Measurements from ENCODE around the gene STAG3.

The STAG3 gene

GRCh38 chr7:100160067-100160466, 17.7 kb upstream of the STAG3 start:
- Mint-ChIP-seq H3K9me3 (no peaks in the 10 kb centered on the region), H3K27me3 (no peaks in the 10 kb centered on the region), H3K4me3 (no peak overlapping the region), H3K27ac (no peak overlapping the region), H3K36me3 (ENCODE audit: low read depth) (peaks cover 12% of the 10 kb centered on the region), H3K4me1 (peaks cover 42% of the 10 kb centered on the region)
- no peak for DNase-seq
- no peak for ATAC-seq

DNA sequence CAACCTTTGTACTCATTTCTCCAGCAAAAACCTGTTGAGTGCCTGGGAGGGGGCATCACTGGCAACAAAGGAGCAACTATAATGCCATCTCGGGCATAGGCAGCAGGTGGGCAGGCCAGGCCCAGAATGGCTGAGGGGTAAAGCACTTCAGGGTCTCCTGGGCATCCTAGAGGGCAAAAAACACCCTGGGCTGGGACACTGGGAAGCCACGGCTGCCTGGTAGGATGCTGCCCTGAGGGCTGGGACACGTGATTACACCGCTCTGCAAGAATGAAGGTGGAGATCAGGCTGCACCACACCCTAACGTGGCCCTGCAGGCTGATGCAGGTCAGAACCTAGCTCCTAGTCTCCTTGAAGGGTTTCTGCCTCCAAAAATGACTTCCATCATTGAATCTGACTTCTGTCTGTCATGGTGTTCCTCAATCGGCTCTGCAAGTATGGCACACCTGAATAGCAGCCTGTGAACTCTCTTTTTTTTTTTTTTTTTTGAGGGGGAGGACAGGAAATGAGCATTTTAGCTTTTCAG, 14.6 kb upstream of the STAG3 start:
- ATAC-seq (no peak), DNase-seq (no peak)
- peaks cover 11% of the 10 kb centered on the region for H3K27me3 Mint-ChIP-seq
- no peak overlapping the region for H3K27ac Mint-ChIP-seq
- H3K4me1 Mint-ChIP-seq, result peaks cover 48% of the 10 kb centered on the region
- H3K36me3 Mint-ChIP-seq (ENCODE audit: low read depth), result no peaks in the 10 kb centered on the region
- H3K4me3 Mint-ChIP-seq, result no peak overlapping the region
- H3K9me3 Mint-ChIP-seq, result no peaks in the 10 kb centered on the region

DNA sequence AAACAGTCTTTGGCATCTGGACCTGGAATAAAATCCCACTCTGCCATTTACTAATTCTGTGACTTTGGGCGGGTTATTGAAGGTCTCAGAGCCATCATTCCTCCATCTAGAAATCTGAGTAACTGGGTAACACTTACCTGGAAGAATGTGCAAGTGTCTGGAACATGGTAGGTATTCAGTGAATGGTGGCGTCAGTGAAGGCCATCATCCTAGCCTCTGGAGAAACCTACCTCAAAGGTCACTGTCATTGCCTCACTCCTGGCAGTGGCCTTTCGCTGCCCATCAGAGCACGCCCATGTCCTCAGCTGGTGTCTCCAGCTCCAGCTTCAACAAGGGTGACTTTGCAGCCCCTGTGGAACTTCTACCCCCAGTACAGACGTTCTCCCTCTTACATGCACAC, 13.8 kb upstream of the STAG3 start:
- Mint-ChIP-seq H3K4me1 (peaks cover 53% of the 10 kb centered on the region), H3K4me3 (no peak overlapping the region), H3K36me3 (ENCODE audit: low read depth) (no peaks in the 10 kb centered on the region), H3K27ac (no peak overlapping the region), H3K27me3 (peaks cover 15% of the 10 kb centered on the region), H3K9me3 (no peaks in the 10 kb centered on the region)
- ATAC-seq (no peak), DNase-seq (no peak)

- H3K4me1 Mint-ChIP-seq, result peaks cover 69% of the 10 kb centered on the region
- ATAC-seq, result peak; percentile 64
- peak overlapping the region; percentile 54 for H3K27ac Mint-ChIP-seq
- peak overlapping the region; percentile 40 for H3K4me3 Mint-ChIP-seq
- DNase-seq, result no peak
- no peaks in the 10 kb centered on the region for H3K36me3 Mint-ChIP-seq (ENCODE audit: low read depth)
- no peaks in the 10 kb centered on the region for H3K9me3 Mint-ChIP-seq
- H3K27me3 Mint-ChIP-seq, result peaks cover 23% of the 10 kb centered on the region
These were observed 11.3 kb upstream of the STAG3 start for GRCh38 chr7:100166317-100166940.

DNA sequence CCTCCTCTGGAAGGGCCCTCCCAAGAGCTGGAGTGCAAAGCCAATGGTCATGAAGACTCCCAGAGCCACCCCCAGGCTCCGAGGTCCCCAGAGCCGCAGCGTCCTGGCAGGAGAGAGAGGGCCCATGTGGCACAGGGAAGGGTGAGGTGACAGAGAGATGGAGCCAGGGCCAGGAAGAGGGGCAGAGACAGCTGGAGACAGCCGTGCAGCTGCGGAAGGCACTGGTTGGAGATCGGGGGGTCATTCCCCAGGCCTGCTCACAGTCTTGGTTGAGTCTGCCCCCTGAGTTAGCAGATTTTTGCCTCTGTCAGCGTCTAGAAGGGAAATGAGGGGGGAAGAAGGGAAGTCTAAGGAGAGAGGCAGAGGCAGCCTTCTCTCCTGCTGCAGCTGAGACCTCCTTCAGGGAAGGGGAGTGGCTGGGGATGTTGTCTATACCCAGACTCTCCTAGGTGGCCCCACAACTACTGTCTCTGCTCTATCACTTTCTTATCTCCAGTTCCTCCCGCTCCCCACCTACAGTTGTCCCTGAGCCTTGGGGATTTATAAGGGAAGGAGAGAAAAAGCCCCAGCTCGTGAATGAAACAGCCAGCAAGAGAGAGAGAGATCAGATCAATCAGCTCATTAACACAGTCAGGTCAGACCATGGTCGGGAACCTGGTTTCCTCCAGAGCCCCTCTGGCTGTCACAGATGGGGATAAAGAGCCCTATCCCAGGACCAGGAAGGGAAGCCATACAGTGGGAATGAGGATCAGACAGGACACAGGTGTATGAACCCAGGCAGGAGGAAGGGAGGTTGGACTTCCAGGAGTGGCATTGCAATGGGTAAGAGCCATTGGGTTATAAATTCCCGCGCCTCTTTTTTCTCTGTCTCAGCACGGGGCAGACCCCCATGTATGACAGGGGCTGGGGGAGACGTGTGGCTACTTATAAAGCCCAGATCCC, 10.5 kb upstream of the STAG3 start:
- DNase-seq, result no peak
- H3K27ac Mint-ChIP-seq, result no peak overlapping the region
- no peak for ATAC-seq
- H3K27me3 Mint-ChIP-seq, result peaks cover 23% of the 10 kb centered on the region
- H3K36me3 Mint-ChIP-seq (ENCODE audit: low read depth), result no peaks in the 10 kb centered on the region
- no peaks in the 10 kb centered on the region for H3K9me3 Mint-ChIP-seq
- H3K4me1 Mint-ChIP-seq, result peaks cover 73% of the 10 kb centered on the region
- H3K4me3 Mint-ChIP-seq, result peak overlapping the region; percentile 77

- Mint-ChIP-seq H3K9me3 (no peaks in the 10 kb centered on the region), H3K36me3 (ENCODE audit: low read depth) (no peaks in the 10 kb centered on the region), H3K4me1 (peaks cover 69% of the 10 kb centered on the region), H3K4me3 (peak overlapping the region; percentile 77), H3K27me3 (peaks cover 23% of the 10 kb centered on the region), H3K27ac (peak overlapping the region; percentile 37)
- ATAC-seq, result no peak
- DNase-seq, result no peak
These were observed 9.8 kb upstream of the STAG3 start for GRCh38 chr7:100167912-100168323.

GRCh38 chr7:100169147-100169850, 8.4 kb upstream of the STAG3 start:
- peak overlapping the region; percentile 77 for H3K4me3 Mint-ChIP-seq
- H3K27me3 Mint-ChIP-seq, result peaks cover 23% of the 10 kb centered on the region
- H3K36me3 Mint-ChIP-seq (ENCODE audit: low read depth), result no peaks in the 10 kb centered on the region
- ATAC-seq (no peak), DNase-seq (no peak)
- peak overlapping the region; percentile 37 for H3K27ac Mint-ChIP-seq
- H3K9me3 Mint-ChIP-seq, result no peaks in the 10 kb centered on the region
- H3K4me1 Mint-ChIP-seq, result peaks cover 56% of the 10 kb centered on the region

GRCh38 chr7:100170101-100170897, 7.4 kb upstream of the STAG3 start:
- Mint-ChIP-seq H3K36me3 (ENCODE audit: low read depth) (no peaks in the 10 kb centered on the region), H3K27ac (no peak overlapping the region), H3K27me3 (peaks cover 23% of the 10 kb centered on the region), H3K4me1 (peaks cover 59% of the 10 kb centered on the region), H3K4me3 (peak overlapping the region; percentile 62), H3K9me3 (no peaks in the 10 kb centered on the region)
- ATAC-seq (no peak), DNase-seq (no peak)

GRCh38 chr7:100171087-100171681, 6.5 kb upstream of the STAG3 start:
- peak; percentile 39 for ATAC-seq
- H3K4me1 Mint-ChIP-seq, result peaks cover 59% of the 10 kb centered on the region

GRCh38 chr7:100171840-100172239, 5.9 kb upstream of the STAG3 start:
- no peaks in the 10 kb centered on the region for H3K9me3 Mint-ChIP-seq
- H3K27me3 Mint-ChIP-seq, result peaks cover 22% of the 10 kb centered on the region
- DNase-seq (no peak), ATAC-seq (no peak)
- no peak overlapping the region for H3K27ac Mint-ChIP-seq
- H3K4me1 Mint-ChIP-seq, result peaks cover 57% of the 10 kb centered on the region
- no peaks in the 10 kb centered on the region for H3K36me3 Mint-ChIP-seq (ENCODE audit: low read depth)
- H3K4me3 Mint-ChIP-seq, result peak overlapping the region; percentile 30

More at GRCh38 chr7:100171087-100171681, 6.5 kb upstream of the STAG3 start:
- Mint-ChIP-seq H3K27me3 (peaks cover 26% of the 10 kb centered on the region), H3K4me3 (peak overlapping the region; percentile 62), H3K27ac (peak overlapping the region; percentile 22), H3K9me3 (no peaks in the 10 kb centered on the region), H3K36me3 (ENCODE audit: low read depth) (no peaks in the 10 kb centered on the region)
- DNase-seq, result no peak

DNA sequence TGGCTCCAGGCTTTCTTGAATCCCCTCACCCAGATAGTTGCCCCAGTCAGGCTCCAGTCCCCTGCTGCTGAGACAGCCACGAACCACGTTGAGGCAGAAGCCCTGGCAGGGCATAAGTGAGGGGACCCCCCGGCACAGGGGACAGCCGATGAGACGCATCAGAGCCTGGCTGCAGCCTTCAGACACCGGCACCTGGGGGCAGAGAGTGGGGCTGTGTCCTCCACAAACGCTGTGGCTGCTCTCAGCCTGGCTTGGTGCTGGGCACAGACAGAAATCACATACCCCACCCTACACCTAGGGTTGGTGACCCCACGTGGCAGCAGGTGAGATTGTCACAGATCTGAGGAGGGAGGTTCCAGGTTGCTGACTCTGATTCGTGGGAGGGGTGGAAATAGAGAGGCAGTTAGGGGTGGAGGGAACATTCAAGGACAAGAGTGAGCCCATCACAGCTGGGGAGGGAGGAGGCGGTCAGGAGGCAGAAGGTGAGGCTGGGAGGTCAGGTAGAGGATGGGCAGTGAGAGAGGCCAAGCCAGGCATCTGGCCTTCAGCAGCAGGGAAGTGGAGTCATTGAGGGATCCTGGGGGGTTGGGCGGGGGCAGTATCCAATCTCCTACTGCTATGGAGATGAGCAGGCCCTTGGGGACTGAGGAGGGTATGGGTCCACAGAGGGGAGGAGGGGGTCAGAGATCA, 3.8 kb upstream of the STAG3 start:
- DNase-seq (no peak), ATAC-seq (no peak)
- H3K36me3 Mint-ChIP-seq (ENCODE audit: low read depth), result no peaks in the 10 kb centered on the region
- no peak overlapping the region for H3K4me3 Mint-ChIP-seq
- no peak overlapping the region for H3K27ac Mint-ChIP-seq
- peaks cover 11% of the 10 kb centered on the region for H3K27me3 Mint-ChIP-seq
- H3K4me1 Mint-ChIP-seq, result peaks cover 41% of the 10 kb centered on the region
- no peaks in the 10 kb centered on the region for H3K9me3 Mint-ChIP-seq

DNA sequence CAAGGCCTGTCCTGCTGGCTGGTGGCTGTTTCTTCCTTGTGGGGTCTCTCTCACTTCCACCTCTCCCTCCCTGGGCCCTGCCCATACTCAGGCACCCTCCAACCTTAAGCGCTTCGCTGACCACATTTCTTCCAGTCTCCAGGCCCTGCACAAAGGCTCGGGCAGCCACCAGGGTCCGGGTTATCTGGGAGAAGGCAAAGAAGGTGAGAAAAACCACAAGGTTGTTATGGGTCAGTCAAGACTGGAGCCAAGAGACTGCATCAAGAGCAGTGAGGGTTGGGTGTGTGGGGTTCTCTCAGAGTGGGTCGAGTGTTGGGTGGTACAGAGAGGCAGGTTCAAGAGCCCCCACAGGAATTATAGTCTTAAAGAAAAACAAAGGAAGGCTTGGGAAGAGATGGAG, 3.1 kb upstream of the STAG3 start:
- Mint-ChIP-seq H3K27me3 (peaks cover 11% of the 10 kb centered on the region), H3K9me3 (no peaks in the 10 kb centered on the region), H3K4me3 (no peak overlapping the region), H3K4me1 (peaks cover 35% of the 10 kb centered on the region), H3K36me3 (ENCODE audit: low read depth) (no peaks in the 10 kb centered on the region), H3K27ac (no peak overlapping the region)
- DNase-seq (no peak), ATAC-seq (no peak)

- Mint-ChIP-seq H3K27me3 (peaks cover 9% of the 10 kb centered on the region), H3K27ac (no peak overlapping the region), H3K36me3 (ENCODE audit: low read depth) (no peaks in the 10 kb centered on the region), H3K9me3 (no peaks in the 10 kb centered on the region), H3K4me3 (peak overlapping the region; percentile 29), H3K4me1 (peaks cover 31% of the 10 kb centered on the region)
- no peak for DNase-seq
- ATAC-seq, result no peak
These were observed 2.3 kb upstream of the STAG3 start for GRCh38 chr7:100175296-100175935.
